Caco-2 (cell line): ENCODE measurements around the gene SPTY2D1. TPM values are rescaled to one million over a fixed set of nuclear protein-coding genes. Genes with fewer than 3 reads are reported as not detected.
"Not testable (repeated sequence)": the region's sequence is repeated elsewhere in the genome, so short reads cannot be mapped to it uniquely, and the experiment has no call there.

Experiments used
- Bru-seq: library from RNA; stranded (reverse); fragments of 400-500 nt; gene quantifications from one replicate; lab custom pipeline; 2021; lab: Mats Ljungman, UMichigan
- BruChase-seq, 2 experiments: library from RNA; stranded (reverse); fragments of 400-500 nt; gene quantifications; one replicate each; lab custom pipeline; 2021; lab: Mats Ljungman, UMichigan
- BruUV-seq: library from RNA; stranded (reverse); fragments of 400-500 nt; replicated peaks from 2 replicates; lab custom pipeline; 2021; lab: Mats Ljungman, UMichigan
- CTCF ChIA-PET: fragments of 300-600 bp; sonication (Branson Sonifier 250); formaldehyde crosslinking; loops from one replicate; lab custom pipeline; 2022; ENCODE audit warnings: antibody characterized with exemption; lab: Charles Lee
- POLR2A ChIA-PET: fragments of 300-600 bp; sonication (Branson Sonifier 250); formaldehyde crosslinking; loops from one replicate; lab custom pipeline; 2022; ENCODE audit warnings: antibody characterized with exemption; lab: Charles Lee
- DNase-seq, 2 experiments: peaks; one replicate each; pipeline versions ENCODE4 v3.0.0 to v3.0.0-alpha.2; 2020 to 2022
- H3K27me3 ChIP-seq: replicated peaks from 2 replicates; pipeline ENCODE4 v1.6.0; 2011; ENCODE audit warnings: low read length; ENCODE audit not compliant: control insufficient read depth, insufficient read depth
- H3K36me3 ChIP-seq: 2 replicates; pipeline ENCODE4 v1.5.1; 2011; ENCODE audit warnings: low read length; ENCODE audit not compliant: control insufficient read depth, insufficient read depth
- H3K4me1 ChIP-seq: fragments of 250-450 bp; sonication (Bioruptor Pico); 2 replicates; pipeline ENCODE4 v1.5.1; 2020; ENCODE audit warnings: mild to moderate bottlenecking
- H3K4me3 ChIP-seq: 2 replicates; pipeline ENCODE4 v1.5.1; 2011; ENCODE audit warnings: low read depth, mild to moderate bottlenecking, control low read depth, low read length
- H3K9me3 ChIP-seq: fragments of 250-450 bp; sonication (Bioruptor Pico); 2 replicates; pipeline ENCODE4 v1.5.1; 2020; ENCODE audit warnings: mild to moderate bottlenecking, moderate library complexity
- H3K27ac Mint-ChIP-seq: one replicate; pipeline ENCODE4 v1.8.0; 2022; ENCODE audit warnings: mixed read lengths; ENCODE audit not compliant: unreplicated experiment
- H3K27me3 Mint-ChIP-seq: one replicate; pipeline ENCODE4 v1.8.0; 2022; ENCODE audit warnings: mixed read lengths; ENCODE audit not compliant: insufficient read depth, unreplicated experiment
- H3K36me3 Mint-ChIP-seq: one replicate; pipeline ENCODE4 v1.8.0; 2022; ENCODE audit warnings: mild to moderate bottlenecking, mixed read lengths; ENCODE audit not compliant: insufficient read depth, unreplicated experiment
- H3K4me1 Mint-ChIP-seq: one replicate; pipeline ENCODE4 v1.8.0; 2022; ENCODE audit warnings: low read depth, mixed read lengths; ENCODE audit not compliant: unreplicated experiment
- H3K4me3 Mint-ChIP-seq: one replicate; pipeline ENCODE4 v1.8.0; 2022; ENCODE audit warnings: mild to moderate bottlenecking, moderate library complexity, mixed read lengths; ENCODE audit not compliant: unreplicated experiment
- H3K9me3 Mint-ChIP-seq: one replicate; pipeline ENCODE4 v1.8.0; 2022; ENCODE audit warnings: mixed read lengths; ENCODE audit not compliant: unreplicated experiment
- CTCF ChIP-seq, 2 experiments: fragments of 200-600 bp in 1 of 2; IDR thresholded peaks; 1 replicate in 1 of 2; 2 replicates in 1 of 2; pipeline versions ENCODE4 v1.5.1 to v1.8.0; 2011 to 2022; ENCODE audit warnings: antibody characterized with exemption in 1 of 2, control low read depth in 1 of 2, inconsistent platforms in 1 of 2, low read depth in 1 of 2, low read length in 1 of 2, mild to moderate bottlenecking in 1 of 2, moderate library complexity in 1 of 2; ENCODE audit not compliant: insufficient read depth in 1 of 2, severe bottlenecking in 1 of 2, unreplicated experiment in 1 of 2
- intact Hi-C: fragments of 100-400 bp; cut with micrococcal nuclease; formaldehyde crosslinking; loops from one replicate; pipeline ENCODE4 v1.10.0; 2022; ENCODE audit not compliant: unreplicated experiment
- long read RNA-seq: library from polyadenylated mRNA; stranded (forward); transcript quantifications from one replicate; pipeline ENCODE4 v2.0.0, GENCODE V29; 2022
- total RNA-seq: library from RNA; stranded (reverse); gene quantifications from 2 replicates; pipeline ENCODE4 v1.2.3, GENCODE V29; 2022

The SPTY2D1 gene
- total RNA-seq (21.4 and 24.6 TPM in 2 replicates), Bru-seq, nascent RNA (percentile 83 among the genes with signal in this experiment), BruChase-seq, experiment 1, labeled RNA remaining after a 2-hour chase (percentile 92 among the genes with signal in this experiment), BruChase-seq, experiment 2, labeled RNA remaining after a 6-hour chase (percentile 77 among the genes with signal in this experiment)
- long read RNA-seq, full-length matches to known transcripts: 11 of 22 reads
- long read RNA-seq, partial matches to known transcripts: 3 of 22 reads
- long read RNA-seq, other reads (novel, unspliced or antisense): 8 of 22 reads

GRCh38 chr11:18634140-18635032 is at the start of gene SPTY2D1:
Gene SPTY2D1 (minus strand): TSS chr11:18634342. CDS start chr11:18634257, 85 bp downstream.
- TF ChIP-seq CTCF (IDR thresholded peaks at IDR 0.05; ENCODE audit: insufficient read depth in 1 of 2, low read depth in 1 of 2, low read length in 1 of 2, severe bottlenecking in 1 of 2, unreplicated experiment in 1 of 2): no peak
- POLR2A ChIA-PET: interaction anchor here (0.5 to 2.5 kb wide), 7 partner anchors 46 to 240 kb away, joined by 3 to 17 read pairs (median 4); partner anchors contain the start of genes LDHA, TSG101 and UEVLD
- DNase-seq: peak; percentile 98 to 99
- no peaks in the 10 kb centered on the region for H3K4me1 Mint-ChIP-seq
- H3K36me3 ChIP-seq: no peaks in the 10 kb centered on the region
- H3K27ac Mint-ChIP-seq: peak within 1 kb of the TSS; percentile 98
- CTCF ChIA-PET: interaction anchor here (0.7 to 1.6 kb wide), 3 partner anchors 46 to 430 kb away, joined by 3 to 6 read pairs (median 4); partner anchors contain the start of gene UEVLD
- H3K4me3 ChIP-seq: peak within 1 kb of the TSS; percentile 67
- H3K4me1 ChIP-seq: peaks cover 2% of the 10 kb centered on the region; the same call in 1 of the 2 replicates
- H3K36me3 Mint-ChIP-seq: peaks cover 14% of the 10 kb centered on the region
- TSS peak; percentile 96 for BruUV-seq
- no peaks in the 10 kb centered on the region for H3K9me3 ChIP-seq
- H3K27me3 ChIP-seq: no peaks in the 10 kb centered on the region
- peaks cover 4% of the 10 kb centered on the region for H3K27me3 Mint-ChIP-seq
- peak within 1 kb of the TSS; percentile 89 for H3K4me3 Mint-ChIP-seq
- no peaks in the 10 kb centered on the region for H3K9me3 Mint-ChIP-seq
- intact Hi-C loops: loop anchor here (2.0 to 5.0 kb wide), 5 partner anchors 46 to 312 kb away; partner anchors contain the start of genes GTF2H1, HPS5, TSG101 and UEVLD

- no peak overlapping the region for H3K27ac Mint-ChIP-seq
- H3K4me3 Mint-ChIP-seq: no peak overlapping the region
- no peaks in the 10 kb centered on the region for H3K36me3 ChIP-seq
- POLR2A ChIA-PET: no interaction called here
- no TSS peak for BruUV-seq
- H3K4me3 ChIP-seq: no peak overlapping the region
- no peaks in the 10 kb centered on the region for H3K4me1 Mint-ChIP-seq
- no peak for DNase-seq
- intact Hi-C loops: no loop called here
- H3K9me3 Mint-ChIP-seq: no peaks in the 10 kb centered on the region
- H3K36me3 Mint-ChIP-seq: no peaks in the 10 kb centered on the region
- CTCF ChIA-PET: no interaction called here
- no peaks in the 10 kb centered on the region for H3K9me3 ChIP-seq
- H3K27me3 ChIP-seq: no peaks in the 10 kb centered on the region
- no peaks in the 10 kb centered on the region for H3K27me3 Mint-ChIP-seq
- TF ChIP-seq CTCF (IDR thresholded peaks at IDR 0.05; ENCODE audit: insufficient read depth in 1 of 2, low read depth in 1 of 2, low read length in 1 of 2, severe bottlenecking in 1 of 2, unreplicated experiment in 1 of 2): no peak
- H3K4me1 ChIP-seq: no peaks in the 10 kb centered on the region
Observed at GRCh38 chr11:18682466-18682865, 48.3 kb upstream of the SPTY2D1 start.

- intact Hi-C loops, H3K4me3 ChIP-seq, H3K4me1 Mint-ChIP-seq, POLR2A ChIA-PET, H3K27ac Mint-ChIP-seq, H3K36me3 ChIP-seq, H3K36me3 Mint-ChIP-seq, H3K27me3 Mint-ChIP-seq, H3K4me1 ChIP-seq, H3K27me3 ChIP-seq, H3K4me3 Mint-ChIP-seq, BruUV-seq, H3K9me3 Mint-ChIP-seq, CTCF ChIA-PET, H3K9me3 ChIP-seq, DNase-seq: not testable (repeated sequence)
Observed at GRCh38 chr11:18681949-18682348, 47.8 kb upstream of the SPTY2D1 start.
